Measurements from ENCODE around the gene MKI67. TPM values are rescaled to one million over a fixed set of nuclear protein-coding genes. Genes with fewer than 3 reads are reported as not detected.

Gene MKI67
- total and polyA plus RNA-seq, 9 of the 15 experiments (the other 6 are each of a cell fraction or from before 2014, with no cell fraction given), result 11.8 to 86.5 (median 36.0) TPM

DNA sequence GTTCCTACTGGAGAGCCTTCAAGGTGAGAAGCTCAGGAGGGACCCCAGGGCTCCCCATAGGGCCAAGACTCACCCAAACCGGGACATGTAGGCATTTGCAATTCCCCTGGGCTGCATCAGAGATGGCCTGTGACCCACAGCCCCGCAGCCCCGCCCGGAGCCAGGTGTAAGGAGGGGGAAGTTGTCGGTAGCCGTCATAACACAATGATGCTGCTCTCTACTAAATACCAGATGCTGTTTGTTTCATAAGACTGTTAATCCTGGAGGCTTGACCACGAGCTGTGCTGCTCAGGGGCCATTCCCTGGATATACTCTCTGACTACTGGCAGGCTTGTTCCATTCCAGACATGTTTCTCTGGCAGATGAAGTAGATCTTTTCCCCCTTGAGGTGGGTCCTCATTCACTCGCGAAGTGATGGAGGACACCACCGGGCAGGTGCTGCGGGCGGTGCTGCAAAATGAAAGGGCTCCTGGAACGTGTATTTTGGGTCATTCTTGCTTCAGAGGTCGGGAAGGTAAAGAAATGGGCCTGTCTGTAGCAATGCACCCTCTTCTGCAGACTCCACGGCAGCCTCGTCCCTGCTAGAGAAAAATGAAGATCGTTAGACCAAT, 61.1 kb downstream of the MKI67 start:
- POLR2A ChIA-PET, result no interaction called here
- TF ChIP-seq HMGN3 (IDR thresholded peaks at IDR 0.05; ENCODE audit: borderline replicate concordance, extremely low read depth, insufficient read length, low read depth, low read length) (no peak), ZNF354B (CRISPR knock-in tag; IDR thresholded peaks at IDR 0.05) (no peak), SIN3A (IDR thresholded peaks at IDR 0.05; ENCODE audit: borderline replicate concordance in 2 of 2, control insufficient read depth in 1 of 2, low read depth in 2 of 2, low read length in 2 of 2) (no peak), FOXK2 (conservative IDR thresholded peaks at IDR 0.05 in 1 of 2, IDR thresholded peaks at IDR 0.05 in 1 of 2; ENCODE audit: low read depth in 2 of 2) (no peak), STAT5A (IDR thresholded peaks at IDR 0.05; ENCODE audit: borderline replicate concordance, low read length) (no peak), ZNF707 (CRISPR knock-in tag; conservative IDR thresholded peaks at IDR 0.05) (no peak), ZC3H11A (IDR thresholded peaks at IDR 0.05; ENCODE audit: low read depth, low read length) (no peak), KAT2B (IDR thresholded peaks at IDR 0.05; ENCODE audit: low read depth, low read length) (no peak), CHD1 (IDR thresholded peaks at IDR 0.05; ENCODE audit: low read length) (no peak), ZBTB9 (CRISPR knock-in tag; IDR thresholded peaks at IDR 0.05) (no peak), ZKSCAN3 (CRISPR knock-in tag; IDR thresholded peaks at IDR 0.05) (no peak), RHOXF2B (CRISPR knock-in tag; conservative IDR thresholded peaks at IDR 0.05) (no peak), NUFIP1 (IDR thresholded peaks at IDR 0.05; ENCODE audit: partially characterized antibody) (no peak), ZBTB49 (CRISPR knock-in tag; IDR thresholded peaks at IDR 0.05; ENCODE audit: borderline replicate concordance) (no peak), PHB (CRISPR knock-in tag; IDR thresholded peaks at IDR 0.05) (no peak)

More for the DNA sequence above, 61.1 kb downstream of the MKI67 start:
- ATAC-seq (no peak), DNase-seq (ENCODE audit: extremely low read depth in 1 of 4, low spot score in 3 of 4) (no peak), FAIRE-seq (no peak)
- WGBS (ENCODE audit: insufficient coverage, low coverage, missing lambda C conversion rate), result 2% methylated on average over 10 of the region's 17 CpGs
- H2AFZ ChIP-seq (ENCODE audit: low read depth, low read length), result no peak overlapping the region
- peaks cover 0 to 11% of the 10 kb centered on the region in 2 experiments; a peak in 2 of 5 replicates for H3K27me3 ChIP-seq (ENCODE audit: control insufficient read depth in 2 of 2, insufficient read depth in 2 of 2, low read length in 2 of 2)
- in situ Hi-C loops (cut with MboI), result no loop called here
- no peak overlapping the region for H3K9ac ChIP-seq (ENCODE audit: insufficient read depth in 1 of 2, low read depth in 2 of 2, low read length in 2 of 2)
- H3K4me3 ChIP-seq, result no peak overlapping the region
- intact Hi-C loops (cut with micrococcal nuclease), result loop anchor here (10.0 kb wide), 1 partner anchor 50 kb away; no protein-coding TSS in a partner anchor
- H3K9me3 ChIP-seq (replicated peaks; ENCODE audit: control insufficient read depth, insufficient read depth, low read depth, low read length), result no peaks in the 10 kb centered on the region
- H3K36me3 ChIP-seq (ENCODE audit: control insufficient read depth, insufficient read depth, low read length), result no peaks in the 10 kb centered on the region; the same call in 2 of the 3 replicates
- no peak overlapping the region for H3K27ac ChIP-seq (ENCODE audit: extremely low read depth, low read depth, low read length)
- H3K79me2 ChIP-seq (ENCODE audit: control insufficient read depth, insufficient read depth, low read length), result no peaks in the 10 kb centered on the region
- peaks cover 3 to 5% of the 10 kb centered on the region in 2 experiments; a peak in 3 of 5 replicates for H3K4me1 ChIP-seq (replicated peaks in 1 of 2; ENCODE audit: control insufficient read depth in 2 of 2, insufficient read depth in 2 of 2, low read length in 2 of 2)
- no peaks in the 10 kb centered on the region for H3K9me1 ChIP-seq (ENCODE audit: control insufficient read depth, insufficient read depth, low read length)
- no TSS peak for BruUV-seq (replicated peaks)
- H4K20me1 ChIP-seq (replicated peaks; ENCODE audit: control insufficient read depth, insufficient read depth, low read length), result no peaks in the 10 kb centered on the region
- CTCF ChIA-PET (ENCODE audit: low intra/inter-chr PET ratio), result no interaction called here
- no peak overlapping the region for H3K4me2 ChIP-seq (ENCODE audit: insufficient read depth, low read length)

Data from K562 (cell line).